ENCODE results near the gene CYP46A1.

Gene CYP46A1

DNA sequence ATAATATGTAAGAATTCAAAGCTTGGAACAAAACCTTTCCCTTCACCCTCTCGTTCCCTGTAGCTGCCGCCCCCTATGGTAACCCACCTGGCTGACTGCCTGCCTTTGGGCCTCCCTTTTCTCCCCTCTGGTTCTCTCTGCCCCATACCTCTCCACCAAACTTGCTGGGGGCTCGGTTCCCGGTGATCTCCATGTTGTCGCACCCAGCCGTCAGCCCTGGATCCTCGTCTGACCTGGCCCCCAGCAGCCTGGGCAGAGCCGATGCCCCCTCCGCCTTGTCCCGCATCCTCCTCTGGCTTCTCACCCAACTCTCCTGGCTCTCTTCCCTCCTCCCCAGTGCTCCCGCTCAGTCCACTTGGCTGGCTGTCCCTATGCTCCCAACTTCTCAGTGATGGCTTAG is 4.5 kb downstream of the CYP46A1 start:
- TF ChIP-seq EZH2phosphoT487 (conservative IDR thresholded peaks at IDR 0.05; ENCODE audit: low read length) = no peak
- TF ChIP-seq, protein P1, sequence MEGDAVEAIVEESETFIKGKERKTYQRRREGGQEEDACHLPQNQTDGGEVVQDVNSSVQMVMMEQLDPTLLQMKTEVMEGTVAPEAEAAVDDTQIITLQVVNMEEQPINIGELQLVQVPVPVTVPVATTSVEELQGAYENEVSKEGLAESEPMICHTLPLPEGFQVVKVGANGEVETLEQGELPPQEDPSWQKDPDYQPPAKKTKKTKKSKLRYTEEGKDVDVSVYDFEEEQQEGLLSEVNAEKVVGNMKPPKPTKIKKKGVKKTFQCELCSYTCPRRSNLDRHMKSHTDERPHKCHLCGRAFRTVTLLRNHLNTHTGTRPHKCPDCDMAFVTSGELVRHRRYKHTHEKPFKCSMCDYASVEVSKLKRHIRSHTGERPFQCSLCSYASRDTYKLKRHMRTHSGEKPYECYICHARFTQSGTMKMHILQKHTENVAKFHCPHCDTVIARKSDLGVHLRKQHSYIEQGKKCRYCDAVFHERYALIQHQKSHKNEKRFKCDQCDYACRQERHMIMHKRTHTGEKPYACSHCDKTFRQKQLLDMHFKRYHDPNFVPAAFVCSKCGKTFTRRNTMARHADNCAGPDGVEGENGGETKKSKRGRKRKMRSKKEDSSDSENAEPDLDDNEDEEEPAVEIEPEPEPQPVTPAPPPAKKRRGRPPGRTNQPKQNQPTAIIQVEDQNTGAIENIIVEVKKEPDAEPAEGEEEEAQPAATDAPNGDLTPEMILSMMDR (IDR thresholded peaks at IDR 0.05; ENCODE audit: insufficient read depth, low read length, poor library complexity, severe bottlenecking) = no peak
- Histone ChIP-seq H3K4me3 (ENCODE audit: insufficient read depth, low read length, poor library complexity, severe bottlenecking) (no peak overlapping the region), H3K9me2 (replicated peaks; ENCODE audit: insufficient read depth, low read length) (no peaks in the 10 kb centered on the region), H3K27ac (ENCODE audit: low read depth, low read length) (no peak overlapping the region), H3K27me3 (ENCODE audit: low read length) (no peaks in the 10 kb centered on the region), H3K9ac (ENCODE audit: low read length) (no peak overlapping the region), H3K79me2 (ENCODE audit: insufficient read depth, low read length) (no peaks in the 10 kb centered on the region), H3K9me3 (ENCODE audit: insufficient read depth, low read length) (no peaks in the 10 kb centered on the region), H3F3A (ENCODE audit: insufficient read depth) (no peaks in the 10 kb centered on the region), H3K36me3 (ENCODE audit: low read length) (no peaks in the 10 kb centered on the region), H4K20me1 (ENCODE audit: low read depth, low read length) (no peaks in the 10 kb centered on the region), H3K4me2 (ENCODE audit: low read depth, low read length, poor library complexity, severe bottlenecking) (no peak overlapping the region), H2AFZ (ENCODE audit: low read depth, low read length, severe bottlenecking) (no peak overlapping the region)

DNA sequence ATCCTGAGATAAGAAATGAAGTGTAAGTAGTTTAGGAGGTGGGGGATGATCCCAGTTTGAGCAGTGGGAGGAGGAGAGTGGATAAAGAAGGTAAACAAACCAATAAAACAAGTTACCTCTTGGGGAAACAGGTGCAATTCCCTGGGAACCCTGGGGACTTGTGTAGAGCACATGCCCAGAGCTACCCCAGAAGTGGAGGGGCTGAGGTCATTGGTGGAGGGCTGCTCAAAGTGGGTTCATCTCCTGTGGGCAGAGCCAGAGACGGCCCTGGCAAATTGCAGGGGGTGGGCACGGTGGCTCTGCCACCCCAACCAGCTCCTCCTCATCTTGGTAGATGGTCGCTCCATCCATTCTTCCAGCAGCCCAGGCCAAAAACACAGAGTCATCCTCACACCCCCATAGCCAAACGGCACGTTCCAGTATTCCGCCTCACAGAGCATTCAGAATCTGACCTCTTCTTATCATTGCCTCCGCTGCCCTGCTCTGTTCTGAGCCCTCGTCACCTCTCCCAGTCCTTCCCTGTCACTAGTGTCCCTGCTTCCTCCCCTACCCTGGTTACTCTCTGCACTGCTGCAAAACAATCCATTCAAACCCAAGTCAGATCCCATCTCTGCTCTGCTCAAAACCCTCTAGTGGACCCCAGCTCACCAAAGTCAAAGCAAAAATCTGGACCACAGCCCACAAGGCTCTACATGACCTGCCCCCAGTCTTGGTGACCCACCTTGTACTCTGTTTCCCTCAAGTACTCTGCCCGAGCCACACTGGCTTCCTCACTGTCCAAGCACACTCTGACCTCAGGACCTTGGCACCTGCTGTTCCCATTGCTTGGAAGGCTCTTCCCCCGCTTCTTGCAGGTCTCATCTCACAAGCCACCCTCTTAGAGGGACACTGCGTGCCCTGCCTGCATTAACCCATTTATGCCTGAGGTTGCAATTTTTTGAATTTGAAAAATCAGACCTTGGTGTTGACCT is 5.5 kb downstream of the CYP46A1 start:
- H4K20me1 ChIP-seq (ENCODE audit: low read depth, low read length) = no peaks in the 10 kb centered on the region

DNA sequence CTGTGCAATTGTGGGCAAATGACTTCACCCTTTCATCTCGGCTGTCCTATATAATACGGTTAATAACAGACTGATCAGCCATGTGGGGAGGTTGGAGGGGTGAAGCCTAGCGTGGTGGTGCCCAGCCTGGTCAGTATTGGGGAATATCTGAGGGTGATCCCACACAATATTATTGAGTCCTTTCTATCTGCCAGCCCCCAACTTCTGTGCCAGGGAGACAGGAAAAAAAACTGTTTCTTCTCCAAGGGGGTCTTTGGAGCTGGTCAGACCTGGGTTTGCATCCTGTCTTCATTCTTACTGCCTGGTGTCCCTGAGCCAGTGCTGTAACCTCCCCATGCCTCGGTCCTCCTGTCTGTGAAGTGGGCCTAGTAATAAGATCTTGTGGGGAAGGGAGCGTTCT is 6.5 kb downstream of the CYP46A1 start:
- Histone ChIP-seq H3K9me2 (replicated peaks; ENCODE audit: insufficient read depth, low read length) (no peaks in the 10 kb centered on the region), H3K79me2 (ENCODE audit: insufficient read depth, low read length) (no peaks in the 10 kb centered on the region), H3K27ac (ENCODE audit: low read depth, low read length) (no peak overlapping the region), H3F3A (ENCODE audit: insufficient read depth) (no peaks in the 10 kb centered on the region), H3K9ac (ENCODE audit: low read length) (no peak overlapping the region), H3K4me2 (ENCODE audit: low read depth, low read length, poor library complexity, severe bottlenecking) (no peak overlapping the region), H3K9me3 (ENCODE audit: insufficient read depth, low read length) (no peaks in the 10 kb centered on the region), H3K27me3 (ENCODE audit: low read length) (no peaks in the 10 kb centered on the region), H4K20me1 (ENCODE audit: low read depth, low read length) (no peaks in the 10 kb centered on the region), H3K36me3 (ENCODE audit: low read length) (no peaks in the 10 kb centered on the region), H3K4me3 (ENCODE audit: insufficient read depth, low read length, poor library complexity, severe bottlenecking) (no peak overlapping the region), H2AFZ (ENCODE audit: low read depth, low read length, severe bottlenecking) (no peak overlapping the region)
- TF ChIP-seq EZH2phosphoT487 (conservative IDR thresholded peaks at IDR 0.05; ENCODE audit: low read length) = no peak
- TF ChIP-seq, protein P1 (IDR thresholded peaks at IDR 0.05; ENCODE audit: insufficient read depth, low read length, poor library complexity, severe bottlenecking) = no peak

More for the DNA sequence above, 5.5 kb downstream of the CYP46A1 start:
- Histone ChIP-seq H3K4me2 (ENCODE audit: low read depth, low read length, poor library complexity, severe bottlenecking) (no peak overlapping the region), H3K4me3 (ENCODE audit: insufficient read depth, low read length, poor library complexity, severe bottlenecking) (no peak overlapping the region), H2AFZ (ENCODE audit: low read depth, low read length, severe bottlenecking) (no peak overlapping the region), H3K27ac (ENCODE audit: low read depth, low read length) (no peak overlapping the region), H3F3A (ENCODE audit: insufficient read depth) (no peaks in the 10 kb centered on the region), H3K36me3 (ENCODE audit: low read length) (no peaks in the 10 kb centered on the region), H3K9me3 (ENCODE audit: insufficient read depth, low read length) (no peaks in the 10 kb centered on the region), H3K9me2 (replicated peaks; ENCODE audit: insufficient read depth, low read length) (no peaks in the 10 kb centered on the region), H3K79me2 (ENCODE audit: insufficient read depth, low read length) (no peaks in the 10 kb centered on the region), H3K9ac (ENCODE audit: low read length) (no peak overlapping the region), H3K27me3 (ENCODE audit: low read length) (no peaks in the 10 kb centered on the region)
- TF ChIP-seq, protein P1 (IDR thresholded peaks at IDR 0.05; ENCODE audit: insufficient read depth, low read length, poor library complexity, severe bottlenecking) = no peak
- no peak for TF ChIP-seq EZH2phosphoT487 (conservative IDR thresholded peaks at IDR 0.05; ENCODE audit: low read length)

All from SU-DHL-6 (cell line).